Activated naive CD4-positive, alpha-beta T cell (primary cell): Measurements from ENCODE around the gene HOXA10.

Experiments
- DNase-seq, 4 experiments: peaks; one replicate each; lab custom pipeline; 2025; lab: John Stamatoyannopoulos, UW

The HOXA10 gene

DNA sequence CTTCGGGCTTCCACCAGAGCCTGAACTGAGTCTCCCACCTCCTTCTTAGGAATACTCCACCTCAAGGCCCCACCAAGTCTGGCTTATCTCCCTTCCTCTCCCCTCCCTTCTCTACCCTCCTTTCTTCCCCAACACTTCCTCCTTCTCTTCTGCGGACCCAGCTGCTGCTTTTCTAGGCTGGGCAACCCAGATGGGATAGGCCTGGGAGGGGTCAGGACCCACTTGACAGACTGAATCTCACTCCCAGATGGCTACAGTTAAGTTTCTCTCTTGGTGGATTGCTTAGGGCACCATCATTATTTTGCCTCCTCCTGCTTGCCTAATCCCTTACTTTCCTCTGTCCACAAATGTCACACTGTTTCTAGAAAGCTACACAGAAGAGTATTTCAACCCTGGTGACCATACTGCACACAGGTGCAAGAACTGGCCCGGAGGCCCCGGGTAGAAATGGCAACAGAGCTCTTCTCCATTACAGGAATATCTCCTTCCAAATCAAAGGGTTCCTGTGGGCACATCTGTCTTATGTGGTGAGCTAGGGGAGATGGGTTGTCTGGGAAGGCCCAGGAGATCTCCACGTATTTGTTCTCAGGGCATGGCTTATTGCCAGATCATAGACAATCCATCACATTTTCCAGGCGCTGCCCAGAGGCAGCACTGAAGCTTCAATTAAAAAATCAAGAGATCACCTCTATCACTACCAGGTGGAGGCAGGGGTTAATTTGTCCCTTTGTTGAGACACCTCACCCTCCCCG lies 16.1 kb upstream of the HOXA10 start:
- no peak for DNase-seq

DNA sequence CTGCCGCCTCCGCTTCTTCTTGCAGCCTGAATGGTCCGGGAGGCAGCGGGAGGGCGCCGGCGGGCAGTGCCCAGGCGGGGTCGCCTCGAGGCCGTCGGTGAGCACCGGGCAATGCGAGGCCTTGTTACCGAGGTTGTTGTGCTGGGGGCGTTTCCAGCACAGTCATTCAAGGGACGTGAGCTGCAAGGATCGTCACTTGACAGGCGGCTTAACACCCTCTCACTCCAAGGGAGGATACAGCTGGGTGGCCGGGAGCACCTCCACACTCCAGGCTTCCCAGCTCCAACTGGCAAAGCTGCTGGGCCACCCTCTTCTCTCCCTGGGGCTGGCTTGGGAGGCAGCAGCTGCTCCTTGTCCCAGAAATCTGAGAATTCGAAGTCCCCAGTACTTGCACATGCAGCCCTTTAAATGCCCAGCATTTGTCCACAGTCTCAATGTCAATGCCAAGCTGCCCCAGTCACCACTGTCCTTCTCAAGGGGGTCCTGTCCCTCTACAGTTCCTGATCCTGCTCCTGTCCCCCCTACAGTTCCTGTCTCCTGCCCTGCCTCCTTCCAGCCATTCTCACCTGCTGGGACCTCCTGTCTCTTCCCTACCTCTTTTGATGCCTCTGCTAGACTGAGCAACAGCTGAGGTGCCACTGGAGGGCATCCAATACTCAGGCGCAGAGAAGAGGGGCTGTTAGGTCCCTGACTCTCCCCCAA lies 15.3 kb upstream of the HOXA10 start:
- no peak for DNase-seq

DNA sequence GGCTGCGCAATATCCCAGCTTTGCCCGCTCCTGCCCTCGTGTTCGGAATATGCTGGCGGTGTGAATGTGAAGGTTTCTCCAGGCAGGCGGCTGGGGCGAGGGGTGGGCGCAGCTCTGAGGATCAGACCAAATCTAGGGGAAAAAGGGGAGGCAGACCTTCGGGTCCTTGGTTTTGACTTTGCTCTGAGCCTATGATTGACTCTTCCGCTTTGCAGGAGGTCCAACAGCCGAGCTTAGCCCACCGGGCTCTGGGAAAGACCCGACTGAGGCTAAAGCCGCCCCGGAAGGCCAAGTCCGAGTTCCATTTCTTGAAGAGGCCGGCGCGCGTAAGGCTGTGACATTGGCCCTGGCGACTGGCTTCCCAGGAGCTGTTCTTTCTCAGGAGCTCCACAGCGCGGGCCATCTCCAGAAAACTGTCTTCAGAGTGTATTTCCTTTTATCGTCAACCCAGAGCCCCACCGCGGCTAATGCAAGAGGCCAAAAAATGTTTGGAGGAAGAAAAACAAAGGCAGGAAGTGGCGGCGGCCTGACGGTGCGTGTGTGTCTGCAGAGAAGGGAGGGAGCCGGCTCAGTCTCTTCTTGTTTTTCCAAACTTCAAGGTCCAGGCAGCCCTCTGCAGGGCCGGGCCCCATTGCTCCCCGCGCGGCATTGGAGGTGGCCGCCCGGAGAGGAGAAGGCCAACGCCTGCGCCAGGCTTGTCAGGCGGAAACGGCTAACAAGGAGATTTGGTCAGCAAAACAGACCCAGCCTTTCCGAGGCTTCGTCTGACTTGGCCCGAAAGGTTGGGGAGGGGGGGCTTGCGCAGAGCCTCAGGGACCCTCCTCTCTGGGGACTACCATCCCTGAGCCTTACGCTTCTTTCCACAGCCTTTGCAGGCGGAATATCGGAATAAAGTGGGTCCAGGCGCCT lies 14.5 kb upstream of the HOXA10 start:
- DNase-seq = peak in 1 of 4 experiments; percentile 18

DNA sequence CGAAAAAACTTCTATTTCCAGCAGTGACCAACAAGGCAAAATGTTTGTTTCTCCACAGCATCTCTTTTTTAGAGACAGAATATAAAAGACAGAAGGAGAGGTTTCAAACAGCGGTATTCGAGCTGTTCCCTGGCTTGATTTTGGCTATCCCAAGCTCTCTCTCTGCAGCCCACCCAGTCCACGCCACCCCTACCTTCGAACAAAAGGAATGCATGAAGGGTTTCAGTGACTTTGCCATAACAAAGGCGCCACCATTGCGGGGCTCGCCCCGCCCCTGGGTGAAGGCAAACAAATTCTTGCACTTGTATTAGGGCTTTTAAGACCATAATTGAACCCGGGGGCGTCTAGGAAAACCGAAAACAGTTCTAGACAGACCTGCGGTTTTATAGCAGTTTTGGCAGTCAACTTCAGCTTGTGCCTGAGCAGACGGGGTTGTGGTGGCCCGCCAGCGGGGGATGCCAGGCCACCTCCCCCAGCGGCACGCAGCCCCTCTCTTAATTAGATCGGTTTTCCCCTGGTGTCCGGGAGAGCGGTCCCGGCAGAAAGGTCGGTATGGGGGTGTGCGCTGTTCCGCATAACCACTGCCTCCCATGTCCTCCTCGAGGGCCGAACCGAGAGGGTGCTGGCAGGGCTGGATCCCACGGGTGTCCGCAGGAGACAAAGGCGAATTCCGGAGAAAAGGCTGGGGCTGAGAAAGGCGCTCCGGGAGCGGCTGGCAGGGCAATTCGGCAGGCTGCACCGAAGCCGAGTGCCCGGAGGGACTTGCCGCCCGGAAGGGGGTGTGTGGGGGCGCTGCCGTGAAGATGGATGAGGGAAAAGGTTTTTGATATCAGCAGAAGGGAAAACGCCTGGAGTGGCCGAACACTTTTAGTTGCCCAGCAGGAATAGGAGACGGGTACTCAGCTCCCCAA lies 13.6 kb upstream of the HOXA10 start:
- DNase-seq = no peak

DNA sequence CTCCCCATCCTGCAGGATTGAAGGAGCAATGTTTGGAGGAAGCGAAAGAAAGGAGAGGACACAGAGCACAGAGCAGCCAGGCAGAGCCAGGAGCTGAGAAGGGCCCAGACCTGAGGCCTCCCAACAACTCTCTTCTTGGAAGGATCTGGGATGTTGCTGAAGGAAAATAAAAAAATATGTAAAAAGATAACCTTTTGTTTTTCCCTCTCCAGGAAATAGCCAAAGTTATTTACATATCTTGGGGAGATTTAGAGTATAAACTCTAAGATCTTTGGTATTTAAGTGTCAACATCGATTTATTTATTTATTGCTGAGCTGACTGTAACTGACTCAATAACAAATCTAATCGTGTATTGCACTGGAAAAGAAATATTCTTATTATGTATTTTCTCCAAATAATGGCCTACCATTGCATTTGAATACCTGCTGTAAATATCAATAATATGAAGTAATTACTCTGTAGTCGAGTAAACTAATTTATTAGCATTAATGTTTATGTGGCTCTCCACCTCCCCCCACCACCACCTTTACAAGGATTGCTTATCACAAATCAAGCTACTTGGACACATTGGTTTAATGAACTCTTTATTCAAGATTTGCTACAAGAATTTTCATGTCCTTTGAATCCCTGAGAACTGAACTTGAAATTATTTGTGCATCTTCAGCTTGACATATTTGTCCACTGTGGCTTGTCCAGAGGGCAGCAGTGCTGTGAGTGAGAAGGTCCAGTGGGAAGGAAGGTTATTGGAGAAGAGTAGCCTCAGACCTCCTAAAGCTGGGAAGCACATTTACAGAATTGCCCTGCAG lies 12.8 kb upstream of the HOXA10 start:
- no peak for DNase-seq

DNA sequence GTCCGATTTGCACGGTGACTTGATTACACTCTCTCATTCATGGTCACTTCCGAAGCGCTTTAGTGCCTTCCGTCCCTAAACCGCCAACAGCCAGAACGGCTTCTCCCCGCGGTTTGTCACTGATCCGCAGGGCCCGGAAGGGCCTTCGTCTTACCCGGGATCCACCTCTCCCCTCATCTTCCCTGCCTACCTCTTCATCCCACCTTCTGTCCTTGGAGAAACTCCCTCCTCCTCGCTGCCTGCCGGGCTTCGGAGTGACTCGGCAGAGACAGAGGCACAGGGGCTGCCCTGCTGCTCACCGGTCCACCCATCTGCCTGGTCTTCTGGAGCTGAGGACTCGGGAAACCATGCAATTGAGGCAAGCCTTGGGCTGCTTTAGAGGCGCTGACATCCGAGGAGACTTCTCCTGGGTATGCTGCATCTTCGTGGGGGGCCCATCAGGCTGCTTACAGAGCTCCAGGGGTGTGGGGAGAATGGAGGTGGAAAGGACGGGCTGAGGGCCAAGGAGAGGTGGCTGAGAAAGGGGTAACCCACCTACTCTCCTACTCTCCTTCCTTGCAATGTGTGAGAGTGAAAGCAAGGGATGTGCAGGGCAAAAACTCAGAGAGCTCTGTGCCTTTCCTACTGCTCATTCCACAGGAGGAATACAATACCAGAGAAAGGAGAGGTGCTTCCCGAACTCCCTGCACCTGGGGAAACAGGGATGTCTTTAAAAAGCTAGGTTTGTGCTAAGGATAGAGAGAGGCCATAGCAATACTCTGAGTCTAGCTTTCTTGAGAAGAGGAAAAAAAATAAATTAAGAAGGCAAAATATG lies 11.9 kb upstream of the HOXA10 start:
- DNase-seq = no peak

DNA sequence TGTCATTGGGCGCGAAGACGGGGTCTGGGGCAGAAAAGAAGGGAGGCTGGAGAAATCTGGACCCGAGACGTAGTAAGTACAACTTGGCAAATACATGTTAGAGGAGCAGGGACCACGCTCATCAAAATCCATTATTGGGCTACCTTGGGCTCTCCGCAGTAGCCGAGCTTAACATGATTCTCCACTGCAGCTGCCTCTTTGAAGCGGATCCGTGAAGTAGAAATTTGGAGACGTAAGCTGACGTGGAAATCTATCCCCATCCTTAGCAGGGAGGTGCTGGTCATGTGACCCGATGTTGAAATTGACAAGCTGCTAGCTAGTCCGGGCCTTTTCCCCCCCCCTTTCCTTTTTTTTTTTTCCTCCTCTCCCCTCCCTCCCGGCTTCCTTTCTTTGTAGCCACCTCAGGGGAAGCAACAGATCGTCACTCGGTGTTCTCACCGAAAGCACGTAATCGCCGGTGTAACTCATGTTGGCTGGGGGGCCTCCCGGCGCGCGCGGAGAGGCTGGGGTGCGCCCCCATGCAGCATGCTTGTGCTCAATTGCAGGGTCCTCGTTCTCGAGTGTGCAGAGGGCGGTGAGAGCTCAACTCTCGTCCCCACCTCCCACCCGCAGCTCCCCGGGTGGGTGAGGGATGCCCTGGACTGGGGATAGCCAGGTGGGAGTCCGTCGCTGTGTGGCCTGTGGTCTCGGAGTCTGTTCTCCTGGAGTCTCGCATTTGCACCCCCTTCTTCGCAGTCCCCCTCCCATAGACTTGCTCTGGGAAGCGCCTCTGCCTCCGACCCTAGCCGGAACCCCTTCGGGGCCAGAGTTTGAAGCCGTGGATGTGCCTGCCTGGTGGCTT lies 11.1 kb upstream of the HOXA10 start, which contains the start of gene HOXA11:
HOXA11 (minus strand) TSS at position 220 of the 841 bp plus-strand sequence; CDS start at position 132, 88 bp downstream.
- no peak for DNase-seq

DNA sequence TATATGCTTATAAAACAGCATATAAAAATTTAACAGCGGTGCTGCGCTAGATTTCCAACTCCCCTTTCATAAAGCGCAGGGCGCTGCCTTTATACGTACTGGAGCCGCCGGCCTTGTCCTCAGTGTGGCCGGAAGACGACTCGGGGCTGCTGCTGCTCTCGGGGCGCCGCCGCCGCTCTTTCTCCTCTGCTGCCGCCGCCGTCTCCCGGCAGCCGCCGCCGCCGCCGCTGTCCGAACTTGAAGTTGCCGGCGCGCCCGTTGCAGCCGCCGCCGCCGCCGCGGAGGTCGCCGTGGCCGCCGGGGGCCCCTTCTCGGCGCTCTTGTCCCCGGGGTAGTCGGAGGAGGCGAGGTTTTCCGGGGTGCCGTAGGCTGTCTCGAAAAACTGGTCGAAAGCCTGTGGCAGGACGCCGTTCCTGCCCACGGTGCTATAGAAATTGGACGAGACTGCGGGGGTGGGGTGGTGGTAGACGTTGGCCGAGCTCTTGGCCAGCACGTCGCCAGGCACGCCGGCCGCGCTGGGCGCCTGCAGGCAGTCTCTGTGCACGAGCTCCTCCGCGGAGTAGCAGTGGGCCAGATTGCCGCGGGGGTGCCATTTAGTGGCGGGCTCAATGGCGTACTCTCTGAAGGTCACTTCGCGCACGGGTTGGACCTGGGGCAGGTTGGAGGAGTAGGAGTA lies 10.4 kb upstream of the HOXA10 start:
- DNase-seq = no peak

DNA sequence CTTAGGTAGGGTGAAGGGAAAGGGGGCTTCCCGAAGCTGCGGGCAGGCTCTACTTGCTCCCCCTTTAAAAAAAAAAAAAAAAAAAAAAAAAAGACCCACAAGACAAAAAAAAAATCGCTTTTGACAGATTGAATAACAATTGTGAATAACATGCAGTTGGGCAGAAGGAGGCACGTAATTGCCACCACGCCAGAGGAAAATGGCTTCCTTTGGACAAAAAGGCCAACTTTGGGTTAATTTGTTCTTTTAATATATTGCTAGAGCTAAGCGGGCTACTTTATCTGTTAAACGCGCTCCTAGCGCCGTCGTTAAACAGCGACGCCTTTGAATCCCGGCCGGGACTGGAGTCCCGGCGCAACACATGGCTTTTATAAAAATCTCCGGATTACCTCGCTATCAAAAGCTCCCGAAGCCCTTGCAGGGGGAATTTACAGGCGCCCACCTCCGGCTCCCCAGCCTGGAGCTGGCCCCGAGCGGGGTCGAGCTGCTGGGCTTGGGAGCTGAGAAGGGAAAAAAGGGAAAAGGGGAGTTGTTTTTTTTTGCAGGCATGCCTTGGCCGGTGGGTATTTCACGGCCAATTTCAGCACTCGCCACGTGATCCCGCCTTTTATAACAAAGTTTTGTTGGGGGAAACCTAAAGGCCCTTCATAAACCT lies 9.7 kb upstream of the HOXA10 start:
- no peak for DNase-seq

DNA sequence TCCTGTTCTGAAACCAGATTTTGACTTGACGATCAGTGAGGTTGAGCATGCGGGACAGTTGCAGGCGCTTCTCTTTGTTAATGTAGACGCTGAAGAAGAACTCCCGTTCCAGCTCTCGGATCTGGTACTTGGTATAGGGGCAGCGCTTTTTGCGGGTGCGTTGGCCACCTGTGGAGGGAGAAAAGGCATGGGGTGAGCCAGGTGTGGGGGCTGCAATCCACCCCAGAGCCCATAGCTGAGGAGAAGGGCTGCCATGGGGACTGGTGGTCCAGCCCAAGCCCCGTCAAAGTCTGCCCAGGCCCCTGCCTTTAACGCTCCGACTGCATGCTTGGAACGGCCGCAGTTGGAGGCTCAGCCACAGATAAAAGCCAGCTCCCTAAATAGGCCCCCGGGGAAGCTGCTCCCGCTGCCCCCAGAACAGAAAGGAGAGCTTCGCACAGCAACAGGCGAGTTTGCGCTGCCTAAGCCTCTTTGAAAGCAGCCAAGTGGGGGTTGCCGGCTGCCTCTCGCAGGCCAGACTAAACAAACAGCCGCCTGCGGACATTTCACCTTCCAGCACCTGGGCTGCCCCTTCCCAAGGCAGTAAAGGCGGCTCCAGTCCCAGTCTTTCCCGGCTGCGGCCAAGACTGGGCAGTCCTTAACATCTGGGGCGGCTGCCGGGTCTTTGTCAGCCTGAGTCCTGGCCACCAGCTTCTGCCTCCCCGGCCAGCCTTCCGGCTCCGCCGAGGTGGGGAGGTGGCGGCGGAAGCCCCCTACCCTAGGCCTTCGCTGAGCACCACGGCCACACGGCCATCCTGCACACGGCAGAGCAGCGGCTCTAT lies 9.0 kb upstream of the HOXA10 start:
- no peak for DNase-seq

DNA sequence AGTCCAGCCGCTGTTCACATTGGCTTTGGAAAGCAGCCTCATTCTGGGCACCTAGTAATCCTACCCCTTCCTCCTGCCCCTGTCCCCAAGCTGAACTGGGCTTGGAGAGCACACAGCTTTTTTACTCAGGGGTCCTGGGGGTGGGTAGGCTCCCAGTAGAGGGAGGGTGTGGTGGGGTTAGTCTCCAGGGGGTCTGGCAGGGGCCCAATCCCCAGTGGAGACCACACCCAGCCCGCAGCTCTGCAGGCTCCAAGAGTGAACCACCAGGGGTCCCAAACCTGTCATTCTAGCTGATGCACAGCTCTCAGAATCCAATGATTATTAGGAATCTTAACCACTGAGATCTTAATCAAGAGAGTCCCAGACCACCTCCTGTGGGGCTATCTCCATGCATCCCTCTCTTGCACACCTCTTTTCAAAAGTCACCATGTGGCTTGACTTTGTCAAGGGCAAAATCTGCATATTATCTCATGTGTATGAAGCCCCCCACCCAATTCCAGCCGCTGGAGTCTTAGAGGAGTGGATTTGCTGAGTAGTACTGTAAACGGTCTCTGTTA lies 8.2 kb upstream of the HOXA10 start:
- DNase-seq = no peak

DNA sequence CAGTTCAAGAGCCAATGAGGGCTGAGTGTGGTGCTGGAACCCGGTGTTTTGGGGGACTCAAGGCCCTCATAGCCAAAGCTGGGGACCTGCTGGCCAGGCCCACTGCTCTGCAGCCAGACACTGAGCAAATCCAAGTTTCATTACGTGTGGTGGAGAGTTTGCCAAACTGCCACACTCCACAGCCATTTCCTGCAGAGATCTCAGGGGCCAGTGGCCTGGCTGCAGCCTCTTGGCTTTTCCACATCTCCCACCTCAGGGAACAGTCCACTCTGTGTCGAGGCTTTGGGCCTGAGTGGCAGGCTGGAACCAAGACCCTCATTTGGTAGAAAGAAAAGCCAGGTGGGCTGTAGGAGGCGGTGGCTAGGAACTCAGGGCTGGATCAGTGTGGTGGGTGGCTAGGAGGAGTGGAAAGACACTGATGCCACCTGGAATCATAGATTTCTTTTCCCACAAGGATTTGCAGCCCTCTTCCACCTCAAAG lies 7.7 kb upstream of the HOXA10 start:
- no peak for DNase-seq

DNA sequence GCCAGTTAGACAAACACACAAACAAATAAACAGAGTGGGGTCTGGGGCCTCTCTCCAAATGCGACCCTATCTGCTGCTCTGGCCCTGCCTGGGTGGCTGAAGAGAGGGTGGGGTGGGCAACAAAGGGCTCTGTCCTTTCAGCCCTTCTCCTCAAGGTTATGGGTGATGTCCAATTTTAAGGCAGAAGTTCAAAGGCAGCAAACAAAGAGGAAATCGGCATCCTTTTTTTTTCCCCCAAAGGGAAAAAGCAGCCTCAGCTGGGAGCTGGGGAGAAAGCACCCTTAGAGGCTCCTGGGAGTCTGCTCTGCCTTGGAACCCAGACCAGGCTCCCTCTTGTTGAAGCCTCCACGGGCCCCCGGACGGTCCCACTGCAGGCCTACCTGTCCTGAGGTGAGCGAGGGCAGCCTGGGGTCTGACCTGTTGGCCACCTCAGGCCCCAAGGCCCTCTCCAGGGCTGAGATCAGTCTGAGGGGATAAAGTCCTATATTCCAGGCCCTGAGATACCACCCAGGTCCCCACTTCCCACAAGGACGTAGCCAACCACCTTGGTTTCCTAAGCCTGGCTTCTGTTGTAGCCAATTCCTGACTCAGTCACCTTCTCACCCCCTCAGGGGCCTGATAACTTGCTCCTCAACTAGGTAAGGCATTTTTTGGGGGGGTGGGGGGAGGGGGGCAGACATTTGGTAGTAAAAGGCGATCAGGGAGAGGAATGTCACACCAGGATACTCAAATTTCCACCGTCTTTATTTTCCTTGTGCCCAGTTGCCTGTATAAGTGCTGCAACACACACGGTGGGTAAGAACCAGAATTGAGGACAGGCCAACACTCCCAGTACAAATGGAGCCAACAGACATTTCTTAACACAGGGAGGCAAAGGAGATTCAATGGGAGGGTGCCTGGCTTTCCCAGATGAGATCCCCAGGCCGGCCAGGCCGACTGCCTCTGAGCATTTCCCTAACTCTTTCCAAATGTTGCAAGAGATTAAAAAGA lies 6.6 kb upstream of the HOXA10 start:
- DNase-seq = no peak

DNA sequence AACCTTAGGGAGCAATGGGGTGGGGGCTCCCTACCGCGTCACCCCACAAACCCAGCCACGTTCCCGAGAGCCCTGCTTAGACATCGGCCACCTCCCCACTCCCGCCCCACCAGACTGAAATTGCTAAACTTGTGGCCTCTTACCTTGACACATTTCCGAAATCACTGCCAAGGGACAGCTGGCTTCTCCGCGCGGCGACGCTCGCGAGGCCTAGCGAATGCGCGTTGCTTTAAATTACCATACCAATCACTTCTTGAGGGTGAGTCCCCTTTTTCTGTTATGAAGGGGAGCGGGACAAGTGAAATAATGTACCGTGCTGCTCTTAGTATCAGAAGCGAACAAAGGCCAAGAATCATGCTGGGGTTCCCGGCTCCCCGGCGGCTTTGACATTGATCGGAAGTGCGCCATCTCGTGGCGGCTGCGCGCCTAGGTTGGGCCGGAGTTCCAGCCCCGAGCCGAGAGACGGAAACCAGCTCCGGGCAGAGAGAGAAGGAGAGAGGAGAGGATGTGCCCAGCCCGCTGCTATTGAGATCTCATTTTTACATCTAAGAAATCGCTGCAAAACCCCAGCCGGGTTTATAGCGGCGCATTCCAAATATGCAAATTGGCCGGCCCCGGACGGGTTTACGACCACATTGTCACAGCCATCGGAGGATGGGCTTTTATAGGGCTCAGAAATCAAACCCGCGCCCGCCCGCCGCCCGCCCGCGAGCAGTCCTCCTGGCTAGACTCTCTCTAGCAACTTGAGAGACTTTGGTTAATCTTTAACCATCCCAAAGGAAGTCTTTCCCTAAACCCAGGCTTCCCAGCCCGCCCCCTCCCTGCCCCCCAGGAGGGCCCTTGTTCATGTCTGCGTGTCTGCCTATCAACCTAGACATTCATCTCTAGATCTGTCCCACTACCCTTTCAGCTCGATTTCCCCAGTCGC lies 5.6 kb upstream of the HOXA10 start:
- peak in 3 of 4 experiments; percentile 16 to 40 (median 32) for DNase-seq
